ENCODE data around the gene AGAP1. TPM values are rescaled to one million over a fixed set of nuclear protein-coding genes. Genes with fewer than 3 reads are reported as not detected.

Gene AGAP1
- 8.0 and 13.8 TPM in 2 replicates for total RNA-seq

DNA sequence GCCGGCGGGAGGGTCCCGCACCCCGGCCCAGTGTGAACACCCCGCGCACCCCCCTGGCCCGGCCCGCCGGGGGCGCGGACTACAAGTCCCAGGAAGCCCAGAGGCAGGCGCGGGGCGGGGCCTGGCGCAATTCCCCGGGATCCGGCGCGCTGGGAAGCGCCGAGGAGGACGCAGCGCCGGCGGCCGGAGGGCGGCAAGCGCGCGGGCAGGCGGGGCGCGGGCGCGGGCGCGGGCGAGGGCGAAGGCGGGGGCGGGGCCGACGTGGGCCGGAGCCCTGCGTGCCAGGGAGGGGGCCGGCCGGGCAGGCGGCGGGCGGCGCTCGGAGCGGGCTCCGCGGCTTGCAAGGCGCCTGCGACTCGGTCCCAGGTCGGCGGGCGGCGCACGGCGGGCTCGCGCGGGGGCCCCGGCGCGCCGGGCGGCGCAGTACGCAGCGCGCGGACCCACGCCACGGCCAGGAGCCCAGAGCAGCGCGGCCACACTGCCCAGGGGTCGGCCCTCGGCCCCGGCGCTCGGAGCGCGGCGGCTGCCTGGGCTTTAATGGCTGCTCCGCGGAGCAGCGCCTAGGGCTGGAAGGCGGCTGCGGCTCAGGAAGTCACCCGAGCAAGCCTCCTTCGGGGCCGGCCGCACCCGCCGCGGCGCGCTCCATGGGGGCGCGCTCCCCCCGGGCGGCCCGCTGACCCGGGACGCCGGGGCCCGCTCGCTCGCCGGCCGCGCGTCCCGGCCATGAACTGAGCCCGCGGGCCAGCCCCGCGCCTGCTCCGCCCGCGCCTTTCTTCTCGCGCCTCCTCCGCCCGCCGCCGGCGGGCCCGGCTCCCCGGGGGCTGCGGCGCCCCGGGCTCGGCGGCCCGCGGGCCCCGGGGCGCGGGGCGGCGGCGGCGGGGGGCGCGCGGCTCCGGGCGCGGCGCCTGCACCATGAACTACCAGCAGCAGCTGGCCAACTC lies at the start of gene AGAP1:
Gene AGAP1, plus strand, starts transcription at position 269 of the 941 bp plus-strand sequence.

DNA sequence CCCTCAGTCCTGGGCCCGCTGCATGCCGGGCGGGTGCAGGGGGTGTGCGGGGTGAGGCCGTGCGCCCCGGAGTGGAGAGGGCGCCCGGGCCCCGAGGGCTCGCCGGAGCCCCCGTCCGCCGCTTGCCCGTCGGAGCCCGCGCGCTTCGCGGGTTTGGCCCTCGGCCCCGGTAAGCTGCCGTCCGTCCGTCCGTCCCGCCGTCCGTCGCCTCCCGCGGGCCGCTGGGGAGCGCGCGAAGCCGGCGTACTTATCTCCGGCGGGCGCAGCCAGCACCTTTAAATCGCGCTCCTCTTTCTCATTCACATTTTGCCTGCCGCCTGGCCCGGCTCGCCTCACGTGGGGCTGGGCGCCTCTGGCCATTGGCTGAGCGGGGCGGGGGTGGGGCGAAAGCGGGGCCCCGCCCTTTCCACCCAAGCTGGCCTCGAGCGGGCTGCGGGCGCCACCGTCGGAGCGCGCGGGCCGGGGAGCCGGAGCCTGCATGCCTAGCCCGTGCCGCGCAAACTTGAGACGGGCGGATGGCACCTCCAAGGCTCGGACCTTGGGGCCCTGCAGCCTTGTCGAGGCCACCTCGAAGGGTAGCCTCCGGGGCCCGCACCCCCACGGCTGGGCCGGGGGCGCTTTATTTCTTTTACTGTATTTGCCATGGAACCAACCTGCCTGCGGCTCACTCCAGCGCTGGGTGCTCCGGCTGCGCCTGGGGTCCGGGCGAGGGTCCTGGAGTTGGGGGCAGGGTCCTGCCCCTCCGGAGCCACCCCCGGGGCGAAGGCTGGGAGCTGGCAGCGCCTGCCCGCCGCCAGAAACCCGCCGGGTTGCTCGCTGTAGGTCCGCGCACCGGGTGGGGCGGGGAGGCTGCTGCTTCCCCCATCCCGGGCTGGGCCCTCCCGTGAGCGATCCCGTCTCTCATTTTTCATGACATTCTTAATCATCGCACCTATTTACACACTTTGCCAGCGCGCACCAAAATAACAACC lies 674.6 kb downstream of the AGAP1 start, which contains the start of gene GBX2:
Gene GBX2, minus strand, starts transcription at position 277 of the 971 bp plus-strand sequence. CDS start 415 bp downstream, outside the sequence.

All from epithelial cell of alveolus of lung (primary cell).